Measurements from ENCODE around the gene GMDS. TPM values are rescaled to one million over a fixed set of nuclear protein-coding genes. Genes with fewer than 3 reads are reported as not detected.

Gene GMDS
- total RNA-seq, 1 donor from 2014 or later = 6.2 TPM

- DNase-seq (ENCODE audit: low read depth in 2 of 2) = no peak
Observed at GRCh38 chr6:1716868-1717267, 528.5 kb downstream of the GMDS start.

- DNase-seq (ENCODE audit: low read depth in 2 of 2) = no peak
Observed at GRCh38 chr6:1716396-1716795, 529.0 kb downstream of the GMDS start.

- DNase-seq (ENCODE audit: low read depth in 2 of 2) = no peak
Observed at GRCh38 chr6:1715336-1715735, 530.1 kb downstream of the GMDS start.

- no peak for DNase-seq (ENCODE audit: low read depth in 2 of 2)
Observed at GRCh38 chr6:1714654-1715053, 530.8 kb downstream of the GMDS start.

GRCh38 chr6:1713016-1713600 lies 532.3 kb downstream of the GMDS start:
- DNase-seq (ENCODE audit: low read depth in 2 of 2) = no peak

- no peak for DNase-seq (ENCODE audit: low read depth in 2 of 2)
Observed at GRCh38 chr6:1712451-1712850, 533.0 kb downstream of the GMDS start.

GRCh38 chr6:1711136-1711535 lies 534.3 kb downstream of the GMDS start:
- no peak for DNase-seq (ENCODE audit: low read depth in 2 of 2)

- DNase-seq (ENCODE audit: low read depth in 2 of 2) = no peak
Observed at GRCh38 chr6:1709234-1709641, 536.2 kb downstream of the GMDS start.

GRCh38 chr6:1708820-1709219 lies 536.6 kb downstream of the GMDS start:
- DNase-seq (ENCODE audit: low read depth in 2 of 2) = no peak

GRCh38 chr6:1708122-1708521 lies 537.3 kb downstream of the GMDS start:
- DNase-seq (ENCODE audit: low read depth in 2 of 2) = no peak

GRCh38 chr6:1705630-1706029 lies 539.8 kb downstream of the GMDS start:
- no peak for DNase-seq (ENCODE audit: low read depth in 2 of 2)

- DNase-seq (ENCODE audit: low read depth in 2 of 2) = no peak
Observed at GRCh38 chr6:1705183-1705582, 540.2 kb downstream of the GMDS start.

- DNase-seq (ENCODE audit: low read depth in 2 of 2) = no peak
Observed at GRCh38 chr6:1704711-1705110, 540.7 kb downstream of the GMDS start.

- DNase-seq (ENCODE audit: low read depth in 2 of 2) = no peak
Observed at GRCh38 chr6:1703923-1704322, 541.5 kb downstream of the GMDS start.

GRCh38 chr6:1703091-1703855 lies 542.1 kb downstream of the GMDS start:
- no peak for DNase-seq (ENCODE audit: low read depth in 2 of 2)

- no peak for DNase-seq (ENCODE audit: low read depth in 2 of 2)
Observed at GRCh38 chr6:1702580-1703051, 542.8 kb downstream of the GMDS start.

GRCh38 chr6:1701668-1702353 lies 543.6 kb downstream of the GMDS start:
- no peak for DNase-seq (ENCODE audit: low read depth in 2 of 2)

- DNase-seq (ENCODE audit: low read depth in 2 of 2) = no peak
Observed at GRCh38 chr6:1700278-1700967, 545.0 kb downstream of the GMDS start.

- no peak for DNase-seq (ENCODE audit: low read depth in 2 of 2)
Observed at GRCh38 chr6:1698527-1698926, 546.9 kb downstream of the GMDS start.

- no peak for DNase-seq (ENCODE audit: low read depth in 2 of 2)
Observed at GRCh38 chr6:1697688-1698351, 547.6 kb downstream of the GMDS start.

GRCh38 chr6:1696463-1696850 lies 548.9 kb downstream of the GMDS start:
- DNase-seq (ENCODE audit: low read depth in 2 of 2) = no peak

All from dermis microvascular lymphatic vessel endothelial cell (primary cell).